ENCODE measurements around the gene PTDSS2.

GRCh38 chr11:472816-473215 lies 22.7 kb downstream of the PTDSS2 start:
- TF ChIP-seq, protein P1, sequence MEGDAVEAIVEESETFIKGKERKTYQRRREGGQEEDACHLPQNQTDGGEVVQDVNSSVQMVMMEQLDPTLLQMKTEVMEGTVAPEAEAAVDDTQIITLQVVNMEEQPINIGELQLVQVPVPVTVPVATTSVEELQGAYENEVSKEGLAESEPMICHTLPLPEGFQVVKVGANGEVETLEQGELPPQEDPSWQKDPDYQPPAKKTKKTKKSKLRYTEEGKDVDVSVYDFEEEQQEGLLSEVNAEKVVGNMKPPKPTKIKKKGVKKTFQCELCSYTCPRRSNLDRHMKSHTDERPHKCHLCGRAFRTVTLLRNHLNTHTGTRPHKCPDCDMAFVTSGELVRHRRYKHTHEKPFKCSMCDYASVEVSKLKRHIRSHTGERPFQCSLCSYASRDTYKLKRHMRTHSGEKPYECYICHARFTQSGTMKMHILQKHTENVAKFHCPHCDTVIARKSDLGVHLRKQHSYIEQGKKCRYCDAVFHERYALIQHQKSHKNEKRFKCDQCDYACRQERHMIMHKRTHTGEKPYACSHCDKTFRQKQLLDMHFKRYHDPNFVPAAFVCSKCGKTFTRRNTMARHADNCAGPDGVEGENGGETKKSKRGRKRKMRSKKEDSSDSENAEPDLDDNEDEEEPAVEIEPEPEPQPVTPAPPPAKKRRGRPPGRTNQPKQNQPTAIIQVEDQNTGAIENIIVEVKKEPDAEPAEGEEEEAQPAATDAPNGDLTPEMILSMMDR (IDR thresholded peaks at IDR 0.05): no peak
- no peak for TF ChIP-seq EZH2 (IDR thresholded peaks at IDR 0.05; ENCODE audit: borderline replicate concordance, insufficient read depth, low read depth, low read length, poor library complexity, severe bottlenecking)

All from B cell (primary cell).